C4-2B (cell line): Measurements from ENCODE around the gene KHDC1L.

Source experiments
- H3K27ac ChIP-seq: fragments of 450-650 bp; 2 replicates; pipeline ENCODE4 v1.5.1; 2017
- ZFX ChIP-seq: fragments of 450-650 bp; IDR thresholded peaks from 2 replicates; pipeline ENCODE4 v1.6.1; 2017
- TF ChIP-seq, protein P1 (sequence below): fragments of 450-650 bp; conservative IDR thresholded peaks from 2 replicates; pipeline ENCODE4 v1.5.1; 2017; ENCODE audit warnings: mild to moderate bottlenecking

Gene KHDC1L

DNA sequence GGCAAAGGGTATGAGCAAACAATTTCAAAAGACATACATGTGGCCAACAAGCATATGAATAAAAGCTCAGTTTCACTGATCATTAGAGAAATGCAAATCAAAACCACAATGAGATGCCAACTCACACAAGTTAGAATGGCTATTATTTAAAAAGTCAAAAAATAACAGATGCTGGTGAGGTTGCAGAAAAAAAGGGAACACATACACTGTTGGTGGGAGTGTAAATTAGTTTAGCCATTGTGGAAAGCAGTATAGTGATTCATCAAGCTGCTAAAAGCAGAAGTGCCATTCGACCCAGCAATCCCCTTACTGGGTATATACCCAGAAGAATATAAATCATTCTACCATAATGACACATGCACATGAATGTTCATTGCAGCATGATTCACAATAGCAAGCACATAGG lies 6.7 kb upstream of the KHDC1L start:
- H3K27ac ChIP-seq = no peak overlapping the region
- TF ChIP-seq ZFX = no peak
- TF ChIP-seq, protein P1, sequence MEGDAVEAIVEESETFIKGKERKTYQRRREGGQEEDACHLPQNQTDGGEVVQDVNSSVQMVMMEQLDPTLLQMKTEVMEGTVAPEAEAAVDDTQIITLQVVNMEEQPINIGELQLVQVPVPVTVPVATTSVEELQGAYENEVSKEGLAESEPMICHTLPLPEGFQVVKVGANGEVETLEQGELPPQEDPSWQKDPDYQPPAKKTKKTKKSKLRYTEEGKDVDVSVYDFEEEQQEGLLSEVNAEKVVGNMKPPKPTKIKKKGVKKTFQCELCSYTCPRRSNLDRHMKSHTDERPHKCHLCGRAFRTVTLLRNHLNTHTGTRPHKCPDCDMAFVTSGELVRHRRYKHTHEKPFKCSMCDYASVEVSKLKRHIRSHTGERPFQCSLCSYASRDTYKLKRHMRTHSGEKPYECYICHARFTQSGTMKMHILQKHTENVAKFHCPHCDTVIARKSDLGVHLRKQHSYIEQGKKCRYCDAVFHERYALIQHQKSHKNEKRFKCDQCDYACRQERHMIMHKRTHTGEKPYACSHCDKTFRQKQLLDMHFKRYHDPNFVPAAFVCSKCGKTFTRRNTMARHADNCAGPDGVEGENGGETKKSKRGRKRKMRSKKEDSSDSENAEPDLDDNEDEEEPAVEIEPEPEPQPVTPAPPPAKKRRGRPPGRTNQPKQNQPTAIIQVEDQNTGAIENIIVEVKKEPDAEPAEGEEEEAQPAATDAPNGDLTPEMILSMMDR = no peak

DNA sequence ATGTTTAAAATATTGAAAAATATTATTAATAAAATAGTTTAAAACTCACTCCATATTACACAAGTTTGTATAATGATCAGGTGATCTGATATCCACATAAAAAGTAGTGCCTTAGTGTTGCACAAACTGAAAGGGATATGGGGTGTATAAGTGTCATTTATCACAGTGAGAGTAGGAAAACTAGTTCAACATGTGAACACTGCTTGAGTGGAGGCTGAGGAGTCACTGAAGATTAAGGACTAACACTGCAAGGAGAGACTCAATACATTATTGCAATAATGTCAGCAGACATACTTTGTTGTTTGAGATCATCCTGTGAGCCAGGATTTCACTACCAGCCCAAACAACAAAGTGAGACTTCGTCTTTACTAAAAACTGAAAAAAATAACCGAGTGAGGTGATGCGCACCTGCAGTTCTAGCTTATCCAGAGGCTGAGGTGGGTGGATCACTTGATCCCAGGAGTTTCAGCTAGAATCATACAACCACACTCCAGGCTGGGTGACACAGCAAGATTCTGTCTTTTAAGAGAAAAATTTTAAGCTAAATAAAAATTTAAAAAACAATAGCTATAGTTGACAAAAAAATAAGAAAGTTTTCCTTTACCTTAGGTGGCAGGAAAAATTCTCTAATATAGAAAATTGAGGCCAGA lies 2.4 kb upstream of the KHDC1L start:
- TF ChIP-seq, protein P1 = no peak
- no peak for TF ChIP-seq ZFX
- H3K27ac ChIP-seq = no peak overlapping the region

GRCh38 chr6:73216859-73217258 lies 8.4 kb downstream of the KHDC1L start:
- no peak overlapping the region for H3K27ac ChIP-seq
- no peak for TF ChIP-seq ZFX
- TF ChIP-seq, protein P1 = no peak

DNA sequence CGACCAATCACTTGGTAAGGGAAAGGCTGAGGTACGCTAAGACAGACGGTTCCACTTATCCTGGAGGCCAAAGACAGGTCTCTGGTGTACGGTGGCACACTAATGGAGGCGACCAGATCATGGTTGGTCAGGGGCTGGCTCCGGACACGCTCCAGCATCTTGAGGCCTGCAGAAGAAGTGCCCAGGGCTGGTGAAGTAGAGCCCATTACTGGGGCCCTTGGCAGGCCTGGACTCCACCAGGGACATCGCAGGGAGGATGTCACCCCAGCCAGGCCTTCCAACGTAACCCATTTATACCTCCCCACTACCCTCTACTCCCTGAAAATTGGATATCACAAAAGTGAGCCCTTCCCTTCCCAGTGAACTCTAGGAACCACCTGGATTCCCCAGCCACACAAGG lies 16.2 kb downstream of the KHDC1L start:
- no peak overlapping the region for H3K27ac ChIP-seq
- TF ChIP-seq, protein P1 = no peak
- TF ChIP-seq ZFX = no peak

DNA sequence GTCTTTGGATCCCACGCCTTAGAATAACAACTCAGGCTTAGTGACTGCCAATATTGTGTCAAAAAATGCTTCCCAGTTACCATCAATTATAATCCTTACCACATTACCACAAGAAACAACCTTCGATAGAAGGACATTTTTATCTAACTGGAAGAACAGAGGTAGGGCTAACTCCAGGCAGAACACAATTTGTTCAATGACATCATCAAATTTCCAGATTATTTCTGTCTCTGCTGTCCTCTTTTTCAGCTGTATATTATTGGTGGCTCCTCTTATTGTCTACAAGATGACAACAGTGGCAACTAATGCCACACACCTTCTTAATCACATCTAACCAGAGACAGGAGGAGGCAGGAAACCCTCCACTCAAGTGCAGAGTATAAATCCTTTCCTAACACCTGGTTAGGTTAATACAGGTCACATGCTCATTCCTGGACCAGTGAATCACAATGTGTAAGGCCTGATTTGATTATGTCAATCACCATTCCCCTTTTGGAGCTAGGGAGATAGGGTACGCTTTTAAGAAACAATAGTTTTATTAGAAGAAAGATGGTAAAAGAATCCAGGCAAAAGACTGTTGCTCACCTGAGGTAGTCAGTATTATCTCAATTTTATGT lies 18.0 kb downstream of the KHDC1L start:
- H3K27ac ChIP-seq = no peak overlapping the region
- no peak for TF ChIP-seq ZFX
- TF ChIP-seq, protein P1 = no peak

- TF ChIP-seq, protein P1 = no peak
- no peak for TF ChIP-seq ZFX
Measured at GRCh38 chr6:73204252-73204651, 21.0 kb downstream of the KHDC1L start.

DNA sequence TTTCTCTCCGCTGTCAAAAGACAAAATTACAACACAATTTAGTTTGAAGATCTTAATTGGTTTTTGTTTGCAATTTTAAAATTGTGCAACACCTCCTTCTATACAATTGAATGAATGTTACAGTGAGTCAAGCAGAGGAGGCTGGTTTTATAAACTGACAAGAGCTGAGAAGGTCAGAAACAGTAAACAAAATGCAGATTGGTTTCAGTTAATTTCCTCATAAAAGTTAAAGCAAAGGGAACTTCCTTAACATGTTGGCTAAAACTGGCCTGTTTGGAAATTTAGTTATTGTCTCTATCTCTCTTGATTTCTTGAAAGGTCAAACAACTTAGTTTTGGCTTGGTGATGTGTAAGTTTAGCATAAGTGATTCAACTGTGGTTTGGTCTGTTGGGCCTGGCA lies 22.2 kb downstream of the KHDC1L start:
- H3K27ac ChIP-seq = no peak overlapping the region
- TF ChIP-seq, protein P1 = no peak
- no peak for TF ChIP-seq ZFX

More at GRCh38 chr6:73204252-73204651, 21.0 kb downstream of the KHDC1L start:
- no peak overlapping the region for H3K27ac ChIP-seq
